Myocyte (in vitro differentiated cells): ENCODE results near the gene S100A13. TPM values are rescaled to one million over a fixed set of nuclear protein-coding genes. Genes with fewer than 3 reads are reported as not detected.
"Not testable (repeated sequence)": the region's sequence is repeated elsewhere in the genome, so short reads cannot be mapped to it uniquely, and the experiment has no call there.

Source experiments
- DNase-seq: peaks from one replicate; pipeline ENCODE4 v3.0.0-alpha.2; 2012; ENCODE audit warnings: low read depth
- total RNA-seq: library from RNA; depleted of rRNA; stranded (reverse); fragments of >200 nt; gene quantifications from 2 replicates; pipeline ENCODE4 v1.2.3, GENCODE V29; 2014

The S100A13 gene
- total RNA-seq, 1 donor from 2014 or later, result 237 TPM

DNA sequence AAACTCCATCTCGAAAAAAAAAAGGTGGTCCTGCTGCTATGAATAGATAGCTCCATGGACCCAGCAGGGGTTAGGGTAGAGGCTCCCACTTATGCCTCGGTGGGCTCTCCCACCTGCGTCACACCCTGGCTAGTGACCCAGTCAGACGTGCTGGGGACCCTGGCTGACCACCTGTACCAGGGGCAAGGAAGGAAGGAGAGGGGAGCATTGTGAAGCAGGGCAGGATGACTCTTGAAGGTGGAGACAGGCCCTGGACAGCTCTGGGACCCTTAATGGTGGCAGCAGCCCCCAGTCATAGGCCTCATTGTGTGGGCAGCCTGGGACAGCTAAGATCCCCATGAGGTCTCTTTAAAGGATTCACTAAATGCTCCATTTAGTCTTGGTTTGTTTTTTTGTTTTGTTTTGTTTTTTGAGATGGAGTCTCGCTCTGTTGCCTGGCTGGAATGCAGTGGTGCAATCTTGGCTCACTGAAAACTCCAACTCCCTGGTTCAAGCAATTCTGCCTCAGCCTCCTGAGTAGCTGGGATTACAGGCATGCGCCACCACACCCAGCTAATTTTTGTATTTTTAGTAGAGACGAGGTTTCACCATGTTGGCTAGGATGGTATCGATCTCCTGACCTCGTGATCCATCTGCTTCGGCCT lies 20.8 kb upstream of the S100A13 start:
- DNase-seq, result no peak

DNA sequence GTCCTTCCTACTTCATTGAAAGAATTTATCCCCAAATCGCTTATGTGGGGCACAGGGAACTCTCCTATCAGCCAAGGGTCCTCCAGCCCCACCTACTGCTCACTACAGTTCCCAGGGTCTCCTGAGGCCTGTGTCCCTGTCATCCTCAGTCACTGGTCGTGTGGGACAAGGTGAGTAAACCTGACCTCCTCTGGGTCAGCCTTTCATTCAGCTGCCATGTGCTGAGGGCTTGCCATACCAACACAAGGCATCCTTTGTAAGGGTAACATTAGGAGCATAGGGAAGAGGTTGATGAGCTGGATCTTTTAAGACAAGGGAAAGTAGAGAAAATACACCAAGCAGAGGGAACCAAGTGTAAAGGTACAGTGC lies 20.0 kb upstream of the S100A13 start:
- no peak for DNase-seq

- DNase-seq, result no peak
Measured at GRCh38 chr1:153646672-153647345, 19.5 kb upstream of the S100A13 start.

DNA sequence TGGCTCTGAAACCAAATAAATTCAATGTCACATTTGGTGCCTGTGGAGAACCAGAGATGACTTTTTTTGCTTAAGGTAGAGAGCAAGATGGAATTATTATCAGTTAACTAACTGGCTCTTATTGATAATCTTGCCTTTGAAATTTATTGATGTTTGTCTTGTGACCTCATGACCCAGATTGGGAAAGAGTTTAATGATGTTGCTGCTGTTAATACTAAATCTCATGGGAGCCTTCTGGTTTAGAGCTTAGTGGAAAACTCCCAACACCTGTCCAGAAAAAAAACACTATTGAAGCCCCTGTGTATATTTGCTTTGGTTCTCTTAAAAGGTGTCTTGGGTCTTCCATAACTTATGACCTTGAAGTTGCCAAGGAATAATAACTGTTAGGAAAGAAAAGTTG lies 16.5 kb upstream of the S100A13 start:
- no peak for DNase-seq

- DNase-seq, result no peak
Measured at GRCh38 chr1:153643100-153643499, 15.8 kb upstream of the S100A13 start.

GRCh38 chr1:153642161-153642560 lies 14.9 kb upstream of the S100A13 start:
- no peak for DNase-seq

DNA sequence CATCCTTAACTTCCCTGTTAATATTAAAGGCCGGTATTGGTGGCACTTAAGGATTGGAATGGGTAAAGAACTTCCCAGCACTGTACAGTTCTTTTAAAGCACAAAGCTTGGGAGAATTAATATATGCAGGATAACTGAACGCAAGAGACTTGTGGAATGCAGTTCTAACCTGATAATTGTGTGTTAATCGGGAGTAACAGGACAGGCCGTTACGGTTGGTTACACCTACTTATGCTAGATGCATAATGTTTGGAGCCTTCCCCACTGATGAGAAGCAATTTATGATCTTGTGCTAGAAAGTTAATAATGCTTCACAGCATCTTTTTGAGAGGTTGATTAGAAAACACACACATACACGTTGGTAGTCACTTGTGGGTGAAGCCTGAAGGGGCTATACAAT lies 13.6 kb upstream of the S100A13 start:
- no peak for DNase-seq

DNA sequence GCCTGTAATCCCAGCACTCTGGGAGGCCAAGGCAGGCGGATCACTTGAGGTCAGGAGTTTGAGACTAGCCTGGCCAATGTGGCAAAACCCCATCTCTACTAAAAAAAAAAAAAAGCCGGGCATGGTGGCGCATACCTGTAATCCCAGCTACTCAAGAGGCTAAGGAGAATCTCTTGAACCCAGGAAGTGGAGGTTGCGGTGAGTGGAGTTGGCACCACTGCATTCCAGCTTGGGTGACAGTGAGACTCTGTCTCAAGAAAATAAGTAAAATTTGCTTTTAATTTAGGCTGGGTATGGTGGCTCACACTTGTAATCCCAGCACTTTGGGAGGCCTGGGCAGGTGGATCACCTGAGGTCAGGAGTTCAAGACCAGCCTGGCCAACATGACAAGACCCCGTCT lies 12.9 kb upstream of the S100A13 start:
- DNase-seq, result not testable (repeated sequence)

- DNase-seq, result peak; percentile 82
Measured at GRCh38 chr1:153639280-153639679, 12.0 kb upstream of the S100A13 start.

GRCh38 chr1:153638261-153638660 lies 11.0 kb upstream of the S100A13 start:
- DNase-seq, result no peak

DNA sequence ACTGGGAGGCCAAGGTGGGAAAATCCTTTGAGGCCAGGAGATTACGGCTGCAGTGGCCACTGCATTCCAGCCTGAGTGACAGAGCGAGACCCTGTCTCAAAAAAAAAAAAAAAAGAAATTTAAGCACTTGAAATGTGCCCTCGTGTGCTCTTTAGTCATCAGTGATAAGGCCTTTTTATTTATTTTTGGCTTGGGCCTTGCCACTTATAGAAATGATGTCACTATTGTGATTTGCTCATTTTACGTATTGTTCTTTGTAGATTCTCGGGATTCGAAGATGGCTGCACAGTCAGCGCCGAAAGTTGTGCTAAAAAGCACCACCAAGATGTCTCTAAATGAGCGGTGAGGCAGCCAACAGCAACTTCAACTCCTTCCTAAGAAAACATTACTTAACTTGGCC lies 9.0 kb upstream of the S100A13 start:
- no peak for DNase-seq

DNA sequence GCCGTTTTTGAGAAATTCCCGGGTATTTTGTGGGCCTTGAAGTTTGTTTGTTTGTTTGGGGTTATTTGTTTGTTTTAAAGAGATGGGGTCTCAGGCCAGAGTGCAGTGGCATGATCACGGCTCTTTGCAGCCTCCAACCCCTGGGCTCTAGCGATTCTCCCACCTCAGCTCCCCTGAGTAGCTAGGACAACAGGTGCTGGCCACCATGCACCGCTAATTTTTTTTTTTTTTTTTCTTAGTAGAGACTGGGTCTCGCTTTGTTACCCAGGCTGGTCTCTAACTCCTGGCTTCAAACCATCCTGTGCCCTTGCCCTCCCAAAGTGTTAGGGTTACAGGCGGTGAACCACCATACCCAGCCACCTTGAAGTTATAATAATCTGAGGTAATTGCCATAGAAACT lies 8.6 kb upstream of the S100A13 start:
- no peak for DNase-seq

DNA sequence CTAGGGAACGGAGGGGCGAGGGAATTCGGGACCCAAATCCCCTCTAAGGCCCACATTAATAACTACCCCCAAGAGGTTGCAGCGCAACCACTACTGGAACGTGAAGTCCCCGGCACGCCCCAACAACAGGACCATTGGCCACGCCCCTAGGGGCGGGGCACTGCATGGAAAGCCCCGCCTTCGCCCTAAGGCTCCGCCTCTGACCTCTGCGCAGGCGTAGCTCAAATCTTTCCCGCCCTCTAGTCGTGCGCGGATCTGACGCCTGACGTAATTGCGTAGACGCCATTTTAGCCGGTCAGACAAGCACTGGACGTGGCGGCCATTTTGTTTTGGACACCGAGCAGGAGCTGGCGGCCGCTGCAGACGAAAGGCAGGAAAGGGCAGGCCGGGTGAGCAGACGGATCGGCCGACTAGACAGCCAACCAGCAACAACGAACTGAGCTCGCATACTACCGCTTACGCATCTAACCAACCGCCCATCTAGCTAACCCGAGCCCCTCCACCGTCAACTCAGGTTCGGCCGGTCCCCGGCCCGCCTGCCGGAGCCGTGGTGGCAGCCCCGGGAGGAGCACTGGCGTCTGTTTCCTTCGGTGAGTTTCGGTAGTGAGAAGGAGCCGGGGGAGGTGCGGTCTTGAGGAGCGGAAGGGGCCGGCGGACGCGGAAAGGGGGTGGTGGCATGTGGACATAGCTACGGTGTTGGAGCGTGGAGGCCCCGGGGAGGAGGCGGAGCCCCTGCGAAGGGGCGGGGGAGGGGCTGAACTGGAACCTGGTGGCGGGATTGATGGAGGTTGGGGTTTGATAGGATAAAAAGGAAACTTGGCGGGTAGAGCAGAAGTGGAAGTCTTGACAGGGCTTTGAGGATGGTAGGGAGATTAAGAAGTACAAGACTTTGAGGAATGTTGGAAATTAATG lies 6.7 kb upstream of the S100A13 start, which contains the start of gene CHTOP:
CHTOP (plus strand) TSS at position 313 of the 912 bp plus-strand sequence. CDS start 2,523 bp downstream, outside the sequence.
- peak; percentile 99 for DNase-seq

DNA sequence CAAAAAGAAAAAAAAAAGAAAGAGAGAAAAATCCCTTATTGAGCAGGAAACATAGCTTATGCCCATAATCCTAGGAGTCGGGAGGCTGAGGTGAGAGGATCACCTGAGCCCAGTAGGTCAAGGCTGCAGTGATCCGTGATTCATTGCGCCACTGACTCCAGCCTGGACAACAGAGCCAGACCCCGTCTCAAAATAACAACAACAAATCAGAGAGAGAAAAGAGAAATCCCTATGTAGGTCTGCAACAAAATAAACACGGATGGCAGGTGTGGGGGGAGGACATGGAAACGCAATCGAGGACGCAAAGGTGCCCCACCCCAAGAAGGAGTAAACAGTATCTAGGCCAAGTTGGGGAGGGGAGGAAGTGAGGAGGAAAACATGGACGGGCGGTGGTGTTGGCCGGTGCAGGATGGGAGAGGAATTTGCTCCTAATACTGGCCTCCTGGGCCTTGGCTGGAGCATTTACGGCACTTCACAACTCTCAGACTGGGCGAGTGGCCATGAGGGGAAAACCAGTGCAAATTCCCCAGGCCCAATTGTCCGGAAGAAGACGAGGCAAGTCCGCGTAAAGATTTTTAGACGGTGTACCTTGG lies 6.0 kb upstream of the S100A13 start:
- no peak for DNase-seq

- DNase-seq, result no peak
Measured at GRCh38 chr1:153631047-153632022, 4.0 kb upstream of the S100A13 start.

- DNase-seq, result no peak
Measured at GRCh38 chr1:153630384-153630783, 3.1 kb upstream of the S100A13 start.

DNA sequence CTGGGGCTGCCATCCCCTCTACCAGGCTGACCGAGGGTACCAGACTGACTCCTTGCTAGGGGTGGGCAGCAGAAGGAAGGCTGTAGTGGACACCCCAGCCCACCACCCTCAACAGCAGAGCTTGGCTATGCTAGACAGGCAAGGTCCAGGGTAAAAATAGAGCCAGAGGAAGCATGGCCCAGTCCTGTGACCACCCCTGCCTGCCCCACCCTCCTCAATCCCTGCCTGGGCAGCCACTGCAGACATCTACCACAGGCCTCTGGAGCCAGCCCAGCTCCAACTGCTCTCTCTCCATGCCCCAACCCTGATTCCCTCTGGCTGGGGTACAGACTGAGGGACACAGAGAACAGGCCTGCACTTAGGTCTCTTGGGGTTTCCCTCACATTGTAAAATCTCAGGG lies 2.7 kb upstream of the S100A13 start:
- DNase-seq, result peak; percentile 87

GRCh38 chr1:153629343-153629665 lies 2.0 kb upstream of the S100A13 start:
- no peak for DNase-seq

DNA sequence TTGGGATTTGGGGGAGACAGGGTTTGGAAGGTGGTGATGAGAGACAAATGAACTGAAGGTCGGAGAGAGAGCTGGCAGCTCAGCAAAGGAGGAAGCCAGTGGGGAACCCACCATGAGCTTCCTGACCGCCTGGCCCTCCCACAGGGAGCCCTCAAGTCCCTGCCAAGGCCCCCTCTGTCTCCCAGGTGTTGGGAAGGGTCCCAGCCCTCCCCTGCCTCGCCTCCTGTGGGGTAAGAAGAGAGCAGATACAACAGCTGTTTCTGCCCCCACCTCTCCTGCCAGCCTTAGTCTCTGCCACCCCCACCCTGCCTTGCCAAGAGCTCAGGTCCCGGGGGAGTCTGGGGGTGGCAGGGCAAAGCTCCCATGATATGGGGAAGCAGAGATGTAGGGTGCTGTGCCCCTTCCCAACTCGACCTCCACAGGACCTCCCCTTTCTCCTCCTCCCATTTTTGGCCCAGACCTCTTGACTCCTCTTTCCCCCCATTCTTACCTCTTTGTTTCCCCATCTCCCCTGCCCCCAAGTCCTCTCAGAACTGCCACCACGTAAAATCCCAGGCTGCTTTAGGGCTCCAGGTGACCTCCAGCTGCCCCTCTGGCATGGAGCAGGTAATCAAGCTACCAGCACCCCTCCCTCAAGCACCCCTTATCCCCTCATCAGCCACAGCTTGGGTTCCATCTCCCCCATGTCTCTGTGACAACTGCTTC lies 1.5 kb upstream of the S100A13 start:
- no peak for DNase-seq
